ENCODE measurements around the gene LAMA5.

LAMA5 gene

GRCh38 chr20:62404761-62405107 is 37.6 kb upstream of the LAMA5 start:
- DNase-seq = no peak

GRCh38 chr20:62404112-62404665 is 37.1 kb upstream of the LAMA5 start:
- DNase-seq = no peak

DNA sequence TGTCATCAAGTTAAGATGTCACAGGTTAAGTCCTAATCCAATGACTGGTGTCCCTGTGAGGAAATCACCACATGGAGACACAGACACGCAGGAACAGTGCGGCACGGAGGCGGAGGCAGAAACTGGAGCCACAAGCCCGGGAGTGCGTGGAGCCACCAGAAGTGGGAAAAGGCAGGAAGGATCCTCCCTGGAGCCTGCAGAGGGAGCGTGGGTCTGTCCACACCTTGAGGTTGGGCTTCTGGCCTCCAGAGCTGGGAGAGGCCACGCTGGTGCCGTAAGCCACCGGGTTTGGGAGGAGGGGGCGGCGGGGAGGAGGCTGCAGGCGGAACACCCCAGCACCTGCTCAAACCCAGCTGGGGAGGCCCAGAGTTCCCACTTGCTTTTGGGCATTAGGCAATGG is 36.2 kb upstream of the LAMA5 start:
- DNase-seq = no peak

GRCh38 chr20:62402456-62403150 is 35.5 kb upstream of the LAMA5 start:
- no peak for DNase-seq

DNA sequence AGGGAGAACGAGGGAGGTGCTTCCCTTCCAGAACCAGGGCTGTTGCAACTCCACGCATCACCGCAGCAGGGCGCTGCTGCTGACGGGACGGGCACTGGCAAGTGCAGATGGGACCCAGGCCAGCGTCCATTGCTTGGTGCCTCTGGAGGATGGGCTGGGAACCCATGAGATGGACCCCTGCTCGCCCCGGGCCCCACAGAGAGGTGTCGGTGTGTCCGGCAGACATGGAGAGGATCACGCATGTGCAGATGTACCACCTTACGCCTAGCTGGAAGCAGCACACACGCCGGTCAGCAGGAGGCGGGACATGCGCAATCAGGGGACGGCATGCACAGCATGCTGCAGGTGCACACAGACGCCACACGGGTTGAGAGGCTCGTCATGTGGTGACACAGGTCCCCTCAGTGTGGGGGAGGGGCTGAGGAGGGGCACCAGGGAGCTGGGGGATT is 34.2 kb upstream of the LAMA5 start:
- DNase-seq = no peak

DNA sequence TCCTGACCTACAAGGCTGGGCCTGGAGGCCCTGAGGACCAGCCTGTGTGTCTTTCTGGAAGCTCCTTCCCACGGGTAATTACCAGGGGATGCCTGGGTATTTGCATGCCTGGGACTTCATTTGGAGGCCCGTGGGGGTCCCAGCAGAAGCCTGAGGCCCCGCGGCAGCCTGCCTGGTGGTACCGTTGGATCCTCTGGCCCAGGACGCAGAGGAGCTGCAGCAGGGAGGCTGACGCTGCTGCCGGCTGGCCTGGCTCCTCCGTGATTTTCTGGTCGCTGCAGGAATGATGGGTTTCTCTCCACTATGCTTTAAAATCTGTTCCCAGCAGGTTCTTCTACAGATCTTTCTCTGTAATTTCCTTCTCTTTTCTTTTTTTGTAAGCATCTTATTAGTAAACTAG is 33.4 kb upstream of the LAMA5 start:
- no peak for DNase-seq

GRCh38 chr20:62400021-62400420 is 32.9 kb upstream of the LAMA5 start:
- DNase-seq = no peak

DNA sequence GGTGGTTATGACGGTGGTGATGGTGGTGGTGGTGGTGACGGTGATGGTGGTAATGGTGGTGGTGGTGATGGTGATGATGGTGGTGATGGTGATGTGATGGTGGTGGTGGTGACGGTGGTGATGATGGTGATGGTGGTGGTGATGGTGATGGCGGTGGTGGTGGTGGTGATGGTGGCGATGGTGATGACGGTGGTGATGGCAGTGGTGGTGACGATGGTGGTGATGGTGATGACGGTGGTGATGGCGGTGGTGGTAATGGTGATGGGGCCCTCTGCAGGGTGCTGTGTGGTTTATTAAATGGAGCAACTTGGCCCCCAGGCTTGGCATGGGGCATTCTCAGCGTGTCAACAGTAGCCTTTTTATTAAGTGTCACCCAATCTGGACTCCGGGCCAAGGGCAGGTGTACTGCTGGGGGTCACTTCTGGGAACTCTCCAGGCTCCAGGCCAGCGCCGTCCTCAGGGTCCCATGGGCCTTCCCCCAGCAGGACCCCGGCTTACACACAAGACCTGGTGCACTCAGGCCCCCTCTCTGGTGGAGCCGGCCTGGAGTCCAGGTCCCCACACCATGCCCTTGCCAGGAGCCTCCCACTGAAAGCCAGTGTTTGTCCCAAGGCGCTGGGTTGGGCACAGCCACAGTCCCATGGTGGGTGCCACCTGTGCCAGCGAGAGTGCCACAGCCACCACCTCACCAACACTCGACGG is 31.2 kb upstream of the LAMA5 start:
- no peak for DNase-seq

GRCh38 chr20:62396367-62397239 is 29.5 kb upstream of the LAMA5 start:
- no peak for DNase-seq

- no peak for DNase-seq
Observed at GRCh38 chr20:62395311-62396242, 28.5 kb upstream of the LAMA5 start.

DNA sequence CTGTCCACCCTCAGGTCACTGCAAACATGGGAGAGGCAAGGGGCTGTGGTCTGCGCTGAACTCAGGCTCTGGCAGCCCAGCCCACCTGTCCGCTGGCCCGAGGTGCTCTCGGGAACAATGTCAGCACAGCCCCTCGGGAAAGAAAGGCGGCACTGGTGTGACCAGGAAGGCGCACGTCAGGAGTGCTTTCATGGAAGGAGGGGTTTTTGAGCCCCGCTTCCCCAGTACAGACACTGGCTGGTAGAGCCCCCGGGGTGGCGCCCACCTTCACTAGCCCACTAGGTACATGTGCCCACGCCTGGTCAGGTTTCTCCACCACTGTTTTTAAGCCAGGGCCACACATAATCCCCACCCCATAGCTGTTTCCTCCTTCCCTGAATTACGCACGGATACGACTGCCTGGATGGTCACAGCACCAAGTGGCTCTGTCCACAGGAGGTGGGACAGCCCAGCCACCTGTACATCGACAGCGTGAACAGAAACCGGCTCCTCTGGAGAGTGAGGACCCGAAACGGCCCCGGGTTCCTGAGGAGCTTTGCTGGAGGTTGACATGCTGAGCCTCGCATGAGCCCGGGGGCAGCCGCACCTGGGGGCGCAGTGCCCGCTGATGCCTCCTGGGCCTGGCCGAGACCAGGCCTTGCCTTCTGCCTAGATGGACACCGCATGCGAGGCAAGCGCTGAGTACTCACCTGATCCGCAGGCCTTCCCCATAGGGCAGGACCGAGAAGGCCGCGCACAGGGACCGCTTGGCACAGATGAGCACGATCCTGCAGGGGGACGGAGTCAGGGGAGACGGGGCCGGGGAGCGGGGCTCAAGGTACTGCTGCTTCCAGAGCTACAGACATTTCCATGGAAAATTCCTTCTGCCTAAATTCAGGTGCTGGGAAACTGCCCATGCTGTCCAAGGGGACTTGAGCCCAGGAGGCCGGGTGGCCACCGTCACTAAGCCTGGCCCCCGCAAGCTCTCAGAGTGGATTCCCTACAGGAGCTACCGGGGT is 27.4 kb upstream of the LAMA5 start:
- no peak for DNase-seq

DNA sequence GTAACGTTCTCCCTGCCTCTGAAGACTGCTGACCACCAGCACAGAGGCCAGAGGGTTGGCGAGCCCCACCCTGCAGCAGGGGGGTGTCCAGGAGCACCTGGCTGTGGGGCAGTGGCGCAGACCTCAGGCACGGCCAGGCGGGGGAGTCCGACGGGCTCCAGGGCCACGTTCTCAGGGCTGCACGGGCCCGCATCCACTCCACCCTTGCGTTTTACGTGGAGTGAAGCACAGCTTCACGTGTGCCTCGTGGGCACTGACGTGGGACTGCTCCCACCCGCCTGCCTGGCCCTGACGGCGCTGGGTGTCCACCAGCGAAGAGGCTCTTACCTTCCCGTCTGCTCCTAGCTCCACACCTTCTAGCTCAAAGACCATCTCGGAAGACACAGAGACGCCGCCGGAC is 26.7 kb upstream of the LAMA5 start:
- DNase-seq = no peak

- DNase-seq = no peak
Observed at GRCh38 chr20:62393335-62393665, 26.2 kb upstream of the LAMA5 start.

DNA sequence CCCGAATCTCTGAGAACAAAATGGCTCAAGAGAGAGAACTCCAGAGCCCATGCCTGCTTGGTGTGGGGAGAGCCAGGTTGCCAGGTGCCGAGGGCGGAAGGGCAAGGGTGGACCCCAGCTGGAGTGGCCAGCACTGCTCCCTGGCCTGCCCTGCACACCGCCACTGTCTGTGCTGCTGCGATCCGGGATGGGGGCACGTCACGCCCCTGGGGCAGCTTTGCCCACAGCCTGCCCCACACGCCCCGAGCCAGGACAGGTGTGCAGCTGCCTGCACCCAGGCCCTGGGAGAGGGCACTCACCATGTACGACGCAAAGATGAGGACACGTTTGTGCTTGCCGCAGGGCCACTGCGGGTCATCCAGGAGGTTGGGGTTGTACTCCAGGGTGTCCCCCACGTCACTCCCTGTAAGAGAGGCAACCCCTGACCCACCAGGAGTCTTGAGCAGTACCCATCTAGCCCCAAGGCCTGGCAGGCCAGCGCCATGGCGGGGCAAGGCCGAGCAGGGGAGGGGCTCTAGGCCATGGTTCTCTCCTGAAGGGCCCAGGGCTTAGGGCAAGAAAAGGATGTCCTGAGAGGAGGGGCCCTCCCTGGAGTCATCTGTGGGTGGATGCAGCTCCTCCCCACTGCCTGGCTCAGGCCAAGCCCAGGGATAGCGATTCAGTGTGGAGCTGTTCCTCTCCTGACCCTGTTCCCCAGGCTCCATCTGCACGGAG is 25.7 kb upstream of the LAMA5 start:
- no peak for DNase-seq

DNA sequence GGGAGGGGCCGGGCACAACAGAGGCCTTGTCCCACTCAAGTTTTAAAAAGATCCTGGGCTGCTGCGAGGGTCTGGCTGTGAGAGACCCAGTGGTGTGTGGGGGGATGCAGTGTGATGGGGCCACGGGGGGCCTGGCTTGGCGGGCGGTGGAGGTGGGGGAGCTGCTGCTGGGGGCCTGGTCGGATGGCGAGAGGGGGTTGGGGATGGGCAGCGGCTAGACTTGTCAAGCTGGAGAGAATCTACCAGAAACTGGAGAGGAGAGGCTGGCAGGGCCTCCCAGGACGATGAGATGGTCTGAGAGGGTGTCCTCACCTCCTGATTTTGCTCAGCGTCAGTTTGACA is 24.9 kb upstream of the LAMA5 start:
- no peak for DNase-seq

GRCh38 chr20:62391165-62392076 is 24.3 kb upstream of the LAMA5 start:
- no peak for DNase-seq

DNA sequence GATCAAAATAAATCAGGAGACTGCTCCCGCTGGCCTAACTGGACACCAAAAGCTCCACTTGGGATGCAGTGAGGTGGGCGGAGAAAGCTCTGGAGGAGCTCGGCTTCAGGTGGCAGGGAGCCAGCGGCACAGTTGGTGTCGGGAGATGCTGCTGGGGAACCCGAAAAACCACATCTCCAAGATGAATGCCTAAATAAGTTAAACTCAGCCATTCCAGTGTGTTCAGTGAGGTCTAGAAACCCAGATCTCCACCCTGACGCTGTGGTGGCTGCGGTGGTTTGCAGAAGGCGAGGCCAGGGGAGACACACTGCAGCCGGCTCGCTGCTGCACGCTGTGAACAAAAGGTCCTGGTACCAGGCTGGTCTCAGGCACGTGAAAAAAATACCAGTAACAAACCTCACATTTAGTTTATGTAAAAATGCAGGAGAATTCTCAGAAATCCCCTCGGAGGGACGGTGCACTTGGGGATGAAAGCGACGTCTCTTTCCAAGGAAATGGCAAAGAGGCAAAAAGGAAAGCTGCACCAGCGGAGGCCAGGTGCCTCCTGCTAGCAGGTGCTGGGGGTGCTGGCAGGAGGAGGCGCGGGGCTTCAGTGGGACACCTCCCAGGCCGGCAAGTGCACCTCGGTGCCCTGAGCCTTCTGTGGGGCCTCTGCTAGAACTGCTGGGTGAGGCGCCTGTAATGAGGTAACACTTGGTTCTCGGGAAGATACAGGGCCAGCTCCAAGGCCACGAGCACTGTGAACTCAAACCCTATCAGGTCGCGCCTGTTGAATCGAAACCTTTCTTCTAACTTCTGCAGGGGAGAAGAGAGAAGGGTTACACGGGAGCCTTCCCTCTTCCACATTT is 23.4 kb upstream of the LAMA5 start:
- DNase-seq = no peak

DNA sequence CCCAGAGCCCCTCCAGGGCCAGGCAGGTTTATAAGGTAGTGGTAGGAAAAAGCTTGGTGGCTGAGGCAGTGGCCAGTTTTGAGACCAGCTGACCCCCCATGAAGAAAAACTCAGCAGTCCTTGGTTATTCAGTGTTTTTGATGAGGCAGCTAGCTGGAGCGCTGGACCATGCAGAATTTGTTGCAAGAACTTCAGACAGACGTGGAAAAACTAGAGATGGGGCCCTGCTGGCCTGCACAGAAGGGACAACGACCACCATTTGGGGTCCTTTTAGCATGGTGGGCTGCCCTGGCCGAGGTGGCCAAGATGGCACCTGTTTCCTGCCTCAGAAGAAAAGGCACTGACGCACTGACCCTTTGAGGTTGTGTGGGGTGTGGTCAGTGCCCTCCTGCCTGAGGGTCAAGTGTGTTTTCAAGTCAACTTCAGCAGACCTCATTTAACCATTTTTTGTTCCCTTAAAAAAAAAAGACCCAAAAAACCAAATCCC is 22.5 kb upstream of the LAMA5 start:
- no peak for DNase-seq

Measured in GOT3 (cell line).